GM12878 (cell line): Measurements from ENCODE around the gene DDAH1. TPM values are rescaled to one million over a fixed set of nuclear protein-coding genes. Genes with fewer than 3 reads are reported as not detected.
A peak's percentile ranks its signal among the peaks of the same experiment; 100 is the strongest.

Source experiments
- ATAC-seq: fragments of 200-7000 bp; cut with Tn5 transposase; 3 replicates; pipeline ENCODE4 v1.9.1; 2020; ENCODE audit warnings: mild to moderate bottlenecking, moderate library complexity
- BruUV-seq: library from RNA; stranded (reverse); fragments of 400-500 nt; replicated peaks from 2 replicates; lab custom pipeline; 2021; lab: Mats Ljungman, UMichigan
- CTCF ChIA-PET: fragments of 300-600 bp; sonication (Branson Sonifier 250); formaldehyde crosslinking; extraction: SDS; loops from one replicate; lab custom pipeline; 2021; ENCODE audit warnings: inconsistent platforms; lab: Yijun Ruan, JAX
- POLR2A ChIA-PET: fragments of 350-600 bp; formaldehyde crosslinking; extraction: SDS; loops from one replicate; lab custom pipeline; 2021; ENCODE audit warnings: inconsistent platforms; lab: Charles Lee
- RAD21 ChIA-PET: fragments of 300-600 bp; sonication (Branson Sonifier 250); formaldehyde crosslinking; loops from one replicate; lab custom pipeline; 2023; ENCODE audit warnings: antibody characterized with exemption; ENCODE audit not compliant: unreplicated experiment; lab: Charles Lee
- SMC1A ChIA-PET: fragments of 300-600 bp; sonication (Branson Sonifier 250); formaldehyde crosslinking; loops from one replicate; lab custom pipeline; 2023; ENCODE audit not compliant: unreplicated experiment, uncharacterized antibody; lab: Charles Lee
- DNase-seq: peaks from one replicate; pipeline ENCODE4 v3.0.0-alpha.2; 2011; ENCODE audit warnings: low read depth, low spot score
- FAIRE-seq: peaks from 3 replicates; lab custom pipeline; 2011; peaks lifted over from hg19 to GRCh38; lab: Jason Lieb, UNC
- H2AFZ ChIP-seq: 2 replicates; pipeline ENCODE4 v1.6.0; 2011; ENCODE audit warnings: low read depth, low read length, control low read depth; ENCODE audit not compliant: control insufficient read depth
- H3K27ac ChIP-seq: 2 replicates; pipeline ENCODE4 v1.5.1; 2011; ENCODE audit warnings: control low read depth; ENCODE audit not compliant: control insufficient read depth, insufficient read depth
- H3K27me3 ChIP-seq, 2 experiments: replicated peaks in 1 of 2; 2 replicates each; pipeline versions ENCODE4 v1.6.0 to v1.6.1; 2011; ENCODE audit warnings: low read length in 1 of 2; ENCODE audit not compliant: control insufficient read depth in 2 of 2, insufficient read depth in 2 of 2
- H3K36me3 ChIP-seq, 2 experiments: 2 replicates each; pipeline ENCODE4 v1.5.1; 2011; ENCODE audit warnings: low read length in 1 of 2; ENCODE audit not compliant: control insufficient read depth in 2 of 2, insufficient read depth in 2 of 2
- H3K4me1 ChIP-seq: 2 replicates; pipeline ENCODE4 v1.6.1; 2011; ENCODE audit warnings: mild to moderate bottlenecking, low read length, moderate library complexity, mixed read lengths; ENCODE audit not compliant: control insufficient read depth, insufficient read depth
- H3K4me2 ChIP-seq: 2 replicates; pipeline ENCODE4 v1.6.0; 2011; ENCODE audit warnings: control low read depth; ENCODE audit not compliant: control insufficient read depth, insufficient read depth
- H3K4me3 ChIP-seq: fragments of 200-600 bp; sonication (generic); 2 replicates; pipeline ENCODE4 v1.5.1; 2016
- H3K79me2 ChIP-seq: 2 replicates; pipeline ENCODE4 v1.6.0; 2011; ENCODE audit warnings: low read length; ENCODE audit not compliant: control insufficient read depth, insufficient read depth
- H3K9ac ChIP-seq: 2 replicates; pipeline ENCODE4 v1.8.0; 2011; ENCODE audit warnings: low read length, control low read depth, mixed read lengths; ENCODE audit not compliant: control insufficient read depth, insufficient read depth
- H3K9me3 ChIP-seq: replicated peaks from 3 replicates; pipeline ENCODE4 v1.5.1; 2011; ENCODE audit warnings: mild to moderate bottlenecking, low read length; ENCODE audit not compliant: control insufficient read depth, insufficient read depth
- H4K20me1 ChIP-seq: 2 replicates; pipeline ENCODE4 v1.6.0; 2011; ENCODE audit not compliant: control insufficient read depth, insufficient read depth
- KAT2A ChIP-seq: conservative IDR thresholded peaks from 2 replicates; pipeline ENCODE4 v1.6.1; 2011; ENCODE audit warnings: low read depth, low read length; ENCODE audit not compliant: control insufficient read depth
- MTA3 ChIP-seq: IDR thresholded peaks from 2 replicates; pipeline ENCODE4 v1.6.1; 2012; ENCODE audit warnings: low read length, inconsistent platforms, borderline replicate concordance
- MXI1 ChIP-seq: fragments of 150-350 bp; IDR thresholded peaks from 2 replicates; pipeline ENCODE4 v1.6.1; 2011; ENCODE audit warnings: low read depth, mild to moderate bottlenecking, inconsistent platforms, low read length, improper control_type of control experiment
- SP1 ChIP-seq: IDR thresholded peaks from one replicate; pipeline ENCODE4 v1.6.1; 2011; ENCODE audit warnings: low read depth, low read length
- STAT1 ChIP-seq: fragments of 450-650 bp; conservative IDR thresholded peaks from 2 replicates; pipeline ENCODE4 v1.6.1; 2014; ENCODE audit warnings: antibody characterized with exemption, mild to moderate bottlenecking
- WGBS: methylation state at CpG from one replicate; pipeline ENCODE4 v1.1.6; 2016; ENCODE audit warnings: low lambda C conversion rate; ENCODE audit not compliant: insufficient replicate concordance, insufficient coverage; ENCODE audit errors: missing lambda C conversion rate; 5-methylcytosine and 5-hydroxymethylcytosine counted together
- in situ Hi-C: fragments of 300-500 bp; cut with MboI; formaldehyde crosslinking; loops from 9 replicates; pipeline ENCODE4 v1.14.3; 2018; ENCODE audit warnings: mixed read lengths
- intact Hi-C: fragments of 100-400 bp; cut with micrococcal nuclease; formaldehyde crosslinking; loops from one replicate; pipeline ENCODE4 v1.14.2; 2022; ENCODE audit not compliant: unreplicated experiment
- polyA plus RNA-seq, 11 experiments: library from polyadenylated mRNA; depleted of rRNA in 4 of 11; unstranded in 6 of 11; stranded (reverse) in 5 of 11; fragments of >200 nt; fragmentation: Nextera tagmentation in 4 of 11; fragmentation: Illumina TruSeq in 1 of 11; extraction: Ambion mirVana in 4 of 11; extraction: Trizol in 1 of 11; gene quantifications; 1 replicate in 1 of 11; 2 replicates in 10 of 11; pipeline versions ENCODE4 v1.2.1 to v1.2.3, GENCODE V29; 2011 to 2016; ENCODE audit warnings: inconsistent platforms in 2 of 11, missing spikeins in 2 of 11, low read depth in 1 of 11
- total RNA-seq, 4 experiments: library from RNA; depleted of rRNA in 3 of 4; stranded (reverse); fragments of >200 nt in 3 of 4; fragmentation: Illumina TruSeq in 1 of 4; extraction: Trizol in 1 of 4; gene quantifications; 2 replicates each; pipeline versions ENCODE4 v1.2.1 to v1.2.3, GENCODE V29; 2013 to 2021
- TF ChIP-seq, protein P1 (sequence below): fragments of 450-650 bp; IDR thresholded peaks from 2 replicates; pipeline ENCODE4 v1.6.1; 2016; ENCODE audit warnings: mild to moderate bottlenecking

DDAH1 gene
- total and polyA plus RNA-seq, 10 of the 15 experiments (the other 5 are each of a cell fraction or from before 2014, with no cell fraction given), result 0.07 to 0.88 (median 0.27) TPM; not detected in 6

DNA sequence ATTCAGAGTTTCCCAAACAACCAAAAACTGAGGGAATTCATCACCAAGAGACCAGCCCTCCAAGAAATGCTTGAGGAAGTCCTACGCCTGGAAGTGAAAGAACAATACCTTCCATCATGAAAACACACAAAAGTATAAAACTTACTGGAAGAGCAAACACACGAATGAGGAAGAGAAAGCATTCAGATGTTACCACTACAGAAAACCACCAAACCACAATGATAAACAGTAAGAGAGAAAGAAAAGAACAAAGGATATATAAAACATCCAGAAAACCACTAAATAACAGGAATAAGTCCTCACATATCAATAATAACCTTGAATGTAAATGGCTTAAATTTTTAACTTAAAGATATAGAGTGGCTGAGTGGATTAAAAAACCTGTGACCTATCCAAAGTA is 130.0 kb downstream of the DDAH1 start (continued):
- TF ChIP-seq, protein P1, sequence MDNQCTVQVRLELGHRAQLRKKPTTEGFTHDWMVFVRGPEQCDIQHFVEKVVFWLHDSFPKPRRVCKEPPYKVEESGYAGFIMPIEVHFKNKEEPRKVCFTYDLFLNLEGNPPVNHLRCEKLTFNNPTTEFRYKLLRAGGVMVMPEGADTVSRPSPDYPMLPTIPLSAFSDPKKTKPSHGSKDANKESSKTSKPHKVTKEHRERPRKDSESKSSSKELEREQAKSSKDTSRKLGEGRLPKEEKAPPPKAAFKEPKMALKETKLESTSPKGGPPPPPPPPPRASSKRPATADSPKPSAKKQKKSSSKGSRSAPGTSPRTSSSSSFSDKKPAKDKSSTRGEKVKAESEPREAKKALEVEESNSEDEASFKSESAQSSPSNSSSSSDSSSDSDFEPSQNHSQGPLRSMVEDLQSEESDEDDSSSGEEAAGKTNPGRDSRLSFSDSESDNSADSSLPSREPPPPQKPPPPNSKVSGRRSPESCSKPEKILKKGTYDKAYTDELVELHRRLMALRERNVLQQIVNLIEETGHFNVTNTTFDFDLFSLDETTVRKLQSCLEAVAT, result peak; percentile 77
- no peak for TF ChIP-seq SP1

DNA sequence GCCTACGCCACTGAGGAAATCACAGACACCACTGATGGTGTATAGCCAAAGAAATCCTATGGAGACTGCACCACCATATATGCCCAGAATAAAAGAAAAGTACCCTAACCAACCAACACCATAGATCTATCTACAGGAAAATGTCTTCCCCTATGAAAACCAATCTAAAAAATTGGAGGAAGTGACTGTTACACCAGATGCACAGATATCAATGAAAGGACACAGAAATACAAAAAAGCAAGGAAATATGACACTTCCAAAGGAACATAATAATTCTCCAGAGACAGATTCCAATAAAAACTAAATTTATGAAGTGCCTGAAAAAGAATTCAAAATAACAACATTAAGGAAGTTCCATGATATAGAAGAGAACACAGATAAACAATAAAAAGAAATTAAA is 131.8 kb downstream of the DDAH1 start:
- RAD21 ChIA-PET, result no interaction called here
- in situ Hi-C loops (no loop called here), intact Hi-C loops (no loop called here)
- Histone ChIP-seq H3K4me3 (no peak overlapping the region), H3K27ac (no peak overlapping the region), H2AFZ (no peak overlapping the region), H3K9ac (no peak overlapping the region), H3K27me3 (no peaks in the 10 kb centered on the region), H3K9me3 (no peaks in the 10 kb centered on the region; the same call in 2 of the 3 replicates), H3K79me2 (no peaks in the 10 kb centered on the region), H4K20me1 (no peaks in the 10 kb centered on the region), H3K4me2 (no peak overlapping the region), H3K4me1 (peaks cover 5% of the 10 kb centered on the region), H3K36me3 (no peaks in the 10 kb centered on the region)
- FAIRE-seq (no peak), ATAC-seq (no peak), DNase-seq (no peak)
- POLR2A ChIA-PET, result no interaction called here
- no TSS peak for BruUV-seq
- TF ChIP-seq STAT1 (no peak), MXI1 (no peak), MTA3 (no peak), KAT2A (no peak)
- CTCF ChIA-PET, result no interaction called here
- SMC1A ChIA-PET, result no interaction called here
- WGBS, result 92% methylated on average over 1 of the region's 1 CpG
